NB4 (cell line): ENCODE measurements around the gene SIGLEC9.

ENCODE experiments used
- DNase-seq: peaks from one replicate; pipeline ENCODE4 v3.0.0; 2010; ENCODE audit warnings: low read depth
- H3K4me3 ChIP-seq: one replicate; pipeline ENCODE4 v1.5.1; 2011; ENCODE audit warnings: mild to moderate bottlenecking, low read depth, low read length, moderate library complexity
- MAX ChIP-seq: IDR thresholded peaks from 2 replicates; pipeline ENCODE4 v1.6.1; 2011; ENCODE audit warnings: low read depth, low read length
- MYC ChIP-seq: IDR thresholded peaks from 2 replicates; pipeline ENCODE4 v1.6.1; 2011; ENCODE audit warnings: low read depth, low read length
- POLR2A ChIP-seq: IDR thresholded peaks from 2 replicates; pipeline ENCODE4 v1.6.1; 2011; ENCODE audit warnings: mild to moderate bottlenecking; ENCODE audit not compliant: insufficient read length; ENCODE audit errors: extremely low read depth
- TF ChIP-seq, protein P1 (sequence below): IDR thresholded peaks from one replicate; pipeline ENCODE4 v1.5.1; 2012; ENCODE audit warnings: low read depth, low read length

SIGLEC9 gene

DNA sequence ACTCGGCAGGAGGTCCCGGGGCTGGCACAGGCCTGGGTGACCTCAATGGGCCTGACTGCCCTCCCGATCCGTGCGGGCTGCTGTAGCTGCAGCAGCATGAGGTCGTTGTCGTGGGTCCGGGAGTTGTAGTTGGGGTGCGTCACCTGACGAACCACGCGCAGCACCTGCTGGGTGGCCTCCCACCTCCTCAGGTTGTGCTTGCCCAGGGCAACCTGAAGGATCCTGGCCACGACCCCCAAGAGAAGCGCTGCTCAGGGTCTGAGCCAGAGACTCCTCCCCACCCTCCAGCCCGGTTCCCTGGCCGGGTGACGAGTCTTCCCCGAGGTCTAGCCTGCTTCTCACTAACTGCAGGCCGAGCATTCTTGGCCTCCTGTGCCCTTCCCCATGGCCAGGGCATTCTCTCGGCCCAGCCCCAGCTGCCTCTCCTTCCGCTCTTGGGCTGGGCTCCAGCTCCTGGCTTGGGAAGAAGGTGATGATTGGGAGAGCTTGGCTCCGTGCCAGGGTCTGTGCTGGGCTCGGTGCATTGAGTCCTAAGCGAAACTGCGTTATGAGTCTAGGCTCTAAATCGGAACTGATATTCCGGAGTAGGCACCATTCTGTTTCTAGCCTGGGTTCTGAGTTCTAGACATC is 45.1 kb upstream of the SIGLEC9 start:
- no peak for DNase-seq
- H3K4me3 ChIP-seq: no peak overlapping the region
- TF ChIP-seq MAX (no peak), MYC (no peak), POLR2A (no peak)
- TF ChIP-seq, protein P1, sequence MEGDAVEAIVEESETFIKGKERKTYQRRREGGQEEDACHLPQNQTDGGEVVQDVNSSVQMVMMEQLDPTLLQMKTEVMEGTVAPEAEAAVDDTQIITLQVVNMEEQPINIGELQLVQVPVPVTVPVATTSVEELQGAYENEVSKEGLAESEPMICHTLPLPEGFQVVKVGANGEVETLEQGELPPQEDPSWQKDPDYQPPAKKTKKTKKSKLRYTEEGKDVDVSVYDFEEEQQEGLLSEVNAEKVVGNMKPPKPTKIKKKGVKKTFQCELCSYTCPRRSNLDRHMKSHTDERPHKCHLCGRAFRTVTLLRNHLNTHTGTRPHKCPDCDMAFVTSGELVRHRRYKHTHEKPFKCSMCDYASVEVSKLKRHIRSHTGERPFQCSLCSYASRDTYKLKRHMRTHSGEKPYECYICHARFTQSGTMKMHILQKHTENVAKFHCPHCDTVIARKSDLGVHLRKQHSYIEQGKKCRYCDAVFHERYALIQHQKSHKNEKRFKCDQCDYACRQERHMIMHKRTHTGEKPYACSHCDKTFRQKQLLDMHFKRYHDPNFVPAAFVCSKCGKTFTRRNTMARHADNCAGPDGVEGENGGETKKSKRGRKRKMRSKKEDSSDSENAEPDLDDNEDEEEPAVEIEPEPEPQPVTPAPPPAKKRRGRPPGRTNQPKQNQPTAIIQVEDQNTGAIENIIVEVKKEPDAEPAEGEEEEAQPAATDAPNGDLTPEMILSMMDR: no peak

DNA sequence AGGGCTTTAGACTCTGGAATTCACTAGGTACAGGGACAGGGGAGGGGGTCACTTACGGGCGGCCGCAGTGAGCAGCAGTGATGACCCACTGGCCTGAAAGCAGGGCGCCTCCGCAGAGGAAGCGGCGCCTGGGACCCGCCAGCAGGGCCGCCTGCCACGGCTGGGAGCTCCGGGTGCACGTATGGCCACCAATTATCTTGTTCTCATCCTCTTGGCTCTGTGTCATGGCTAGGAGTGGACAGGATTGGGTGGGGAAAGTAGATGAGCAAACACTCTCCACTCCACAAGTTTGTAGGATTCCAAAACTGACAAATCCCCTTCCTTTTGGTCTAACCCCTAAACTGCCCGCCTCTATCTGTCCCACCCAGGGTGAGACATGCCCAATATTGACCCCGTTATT is 43.2 kb upstream of the SIGLEC9 start:
- no peak for TF ChIP-seq MAX
- no peak for TF ChIP-seq POLR2A
- TF ChIP-seq MYC: no peak
- TF ChIP-seq, protein P1: no peak
- no peak overlapping the region for H3K4me3 ChIP-seq

GRCh38 chr19:51082611-51083010 is 42.1 kb upstream of the SIGLEC9 start, which contains the start of gene KLK14:
TSS of gene KLK14 (minus strand) at chr19:51082887. CDS start at chr19:51082614, 273 bp downstream.
- TF ChIP-seq MYC: no peak
- TF ChIP-seq, protein P1: no peak
- no peak for TF ChIP-seq POLR2A
- TF ChIP-seq MAX: no peak
- no peak within 1 kb of the TSS for H3K4me3 ChIP-seq

More for the DNA sequence above, 43.2 kb upstream of the SIGLEC9 start:
- no peak for DNase-seq

GRCh38 chr19:51083181-51083580 is 41.5 kb upstream of the SIGLEC9 start:
- no peak for DNase-seq
- TF ChIP-seq MYC (no peak), MAX (no peak), POLR2A (no peak)
- TF ChIP-seq, protein P1: no peak

More at GRCh38 chr19:51082611-51083010, 42.1 kb upstream of the SIGLEC9 start, which contains the start of gene KLK14:
- DNase-seq: no peak

GRCh38 chr19:51083783-51084182 is 40.9 kb upstream of the SIGLEC9 start:
- H3K4me3 ChIP-seq: no peak overlapping the region
- DNase-seq: no peak
- TF ChIP-seq MYC: no peak
- no peak for TF ChIP-seq POLR2A
- TF ChIP-seq, protein P1: no peak
- TF ChIP-seq MAX: no peak

More at GRCh38 chr19:51083181-51083580, 41.5 kb upstream of the SIGLEC9 start:
- H3K4me3 ChIP-seq: no peak overlapping the region
